Erythroblast (primary cell): ENCODE measurements around the gene PWP1.

ENCODE experiments used
- GATA1 ChIP-seq: IDR thresholded peaks from 2 replicates; pipeline ENCODE4 v1.6.1; 2011; ENCODE audit warnings: low read depth, mild to moderate bottlenecking, control low read depth, low read length, moderate library complexity
- POLR2A ChIP-seq: IDR thresholded peaks from 2 replicates; pipeline ENCODE4 v1.6.1; 2011; ENCODE audit warnings: mild to moderate bottlenecking, low read length

DNA sequence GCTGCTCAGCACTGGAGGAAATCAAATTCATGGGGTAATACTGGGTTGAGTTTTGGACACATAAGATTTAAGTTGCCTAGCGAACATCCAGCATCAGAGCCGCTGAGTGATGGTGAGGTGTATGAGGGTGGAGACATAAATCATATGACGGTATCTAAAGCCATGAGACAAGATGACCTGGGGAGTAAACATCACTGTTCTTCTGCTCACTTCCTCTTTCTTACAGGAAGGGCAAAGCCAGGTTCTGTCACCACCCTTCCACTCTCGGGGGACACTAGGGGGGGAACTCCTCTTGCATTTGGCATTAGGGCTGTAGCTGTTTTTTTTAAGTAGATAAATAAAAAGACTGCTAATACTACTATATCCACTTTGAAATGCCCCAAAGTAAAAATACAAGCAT is 51.3 kb downstream of the PWP1 start:
- no peak for TF ChIP-seq POLR2A
- TF ChIP-seq GATA1, result no peak
